ENCODE measurements around the gene SPN. TPM values are rescaled to one million over a fixed set of nuclear protein-coding genes. Genes with fewer than 3 reads are reported as not detected.
"Not testable (repeated sequence)": the region's sequence is repeated elsewhere in the genome, so short reads cannot be mapped to it uniquely, and the experiment has no call there.

The SPN gene
- total RNA-seq, 4 donors from 2014 or later: 0.67 to 3.4 (median 0.86) TPM

GRCh38 chr16:29664091-29664921 is 1.3 kb downstream of the SPN start:
- Histone ChIP-seq H3K4me1 (no peaks in the 10 kb centered on the region), H3K4me3 (replicated peaks in 1 of 3) (no peak overlapping the region), H3K27me3 (no peaks in the 10 kb centered on the region), H3K36me3 (no peaks in the 10 kb centered on the region), H3K27ac (no peak overlapping the region), H3K9me3 (no peaks in the 10 kb centered on the region)
- no peak for DNase-seq
- TF ChIP-seq, protein P1, sequence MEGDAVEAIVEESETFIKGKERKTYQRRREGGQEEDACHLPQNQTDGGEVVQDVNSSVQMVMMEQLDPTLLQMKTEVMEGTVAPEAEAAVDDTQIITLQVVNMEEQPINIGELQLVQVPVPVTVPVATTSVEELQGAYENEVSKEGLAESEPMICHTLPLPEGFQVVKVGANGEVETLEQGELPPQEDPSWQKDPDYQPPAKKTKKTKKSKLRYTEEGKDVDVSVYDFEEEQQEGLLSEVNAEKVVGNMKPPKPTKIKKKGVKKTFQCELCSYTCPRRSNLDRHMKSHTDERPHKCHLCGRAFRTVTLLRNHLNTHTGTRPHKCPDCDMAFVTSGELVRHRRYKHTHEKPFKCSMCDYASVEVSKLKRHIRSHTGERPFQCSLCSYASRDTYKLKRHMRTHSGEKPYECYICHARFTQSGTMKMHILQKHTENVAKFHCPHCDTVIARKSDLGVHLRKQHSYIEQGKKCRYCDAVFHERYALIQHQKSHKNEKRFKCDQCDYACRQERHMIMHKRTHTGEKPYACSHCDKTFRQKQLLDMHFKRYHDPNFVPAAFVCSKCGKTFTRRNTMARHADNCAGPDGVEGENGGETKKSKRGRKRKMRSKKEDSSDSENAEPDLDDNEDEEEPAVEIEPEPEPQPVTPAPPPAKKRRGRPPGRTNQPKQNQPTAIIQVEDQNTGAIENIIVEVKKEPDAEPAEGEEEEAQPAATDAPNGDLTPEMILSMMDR (IDR thresholded peaks at IDR 0.05): no peak
- no peak for TF ChIP-seq POLR2A (IDR thresholded peaks at IDR 0.05)
- WGBS, 2 donors: 82 to 88% methylated on average over 32 to 35 of the region's 35 CpGs
- intact Hi-C loops (cut with DNase I): no loop called here

DNA sequence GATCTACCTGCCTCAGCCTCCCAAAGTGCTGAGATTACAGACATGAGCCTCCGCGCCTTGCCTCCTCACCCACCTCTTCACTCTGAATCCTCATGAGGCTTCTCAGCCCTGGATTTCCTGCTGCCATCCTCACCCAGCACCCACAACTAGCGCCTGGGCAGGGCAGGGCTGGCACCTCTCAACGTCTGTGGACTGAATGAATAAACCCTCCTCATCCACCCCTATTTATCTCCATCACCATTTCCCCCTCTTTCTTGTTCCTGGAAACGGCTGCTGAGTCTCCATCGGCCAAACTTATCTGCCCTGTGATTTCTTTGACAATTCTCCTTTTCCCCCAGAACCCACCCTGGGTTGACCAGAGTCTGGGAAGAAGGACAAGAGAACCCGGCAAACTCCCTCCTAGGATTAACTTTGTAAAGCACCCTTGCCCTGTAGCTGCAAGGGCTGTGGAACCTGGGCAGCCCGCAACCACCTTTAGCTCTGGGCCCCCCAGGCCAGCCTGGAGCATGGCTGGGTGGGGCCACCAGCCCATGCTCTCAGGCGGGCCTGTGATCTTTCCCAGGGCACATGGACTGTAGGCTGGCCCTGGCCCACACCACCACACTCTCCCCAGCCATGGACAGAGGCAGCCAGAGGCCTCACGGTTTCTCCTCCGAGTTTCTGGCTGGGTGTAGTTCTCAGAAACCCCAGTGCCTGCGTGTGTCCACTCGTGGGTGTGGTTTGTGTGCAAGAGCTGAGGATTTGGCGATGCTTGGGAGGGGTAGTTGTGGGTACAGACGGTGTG is 2.4 kb downstream of the SPN start:
- intact Hi-C loops (cut with DNase I): no loop called here
- no peaks in the 10 kb centered on the region for H3K36me3 ChIP-seq
- no peak for DNase-seq
- TF ChIP-seq POLR2A (IDR thresholded peaks at IDR 0.05): no peak
- TF ChIP-seq, protein P1 (IDR thresholded peaks at IDR 0.05): no peak
- 73 to 74% methylated on average over 11 to 15 of the region's 15 CpGs for WGBS, 2 donors
- no peak overlapping the region for H3K27ac ChIP-seq
- H3K27me3 ChIP-seq: no peaks in the 10 kb centered on the region
- H3K4me3 ChIP-seq (replicated peaks in 1 of 3): no peak overlapping the region
- no peaks in the 10 kb centered on the region for H3K9me3 ChIP-seq
- H3K4me1 ChIP-seq: no peaks in the 10 kb centered on the region

DNA sequence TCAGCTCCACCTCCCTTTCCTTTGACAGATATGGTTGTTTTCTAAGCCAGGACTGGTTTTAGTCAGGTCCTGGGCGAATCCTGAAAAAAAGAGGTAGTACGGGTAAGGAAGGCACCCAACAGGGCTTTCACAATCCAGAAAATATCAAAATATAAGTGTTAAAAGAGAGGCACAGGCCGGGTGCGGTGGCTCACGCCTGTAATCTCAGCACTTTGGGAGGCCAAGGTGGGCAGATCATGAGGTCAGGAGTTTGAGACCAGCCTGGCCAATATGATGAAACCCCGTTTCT is 4.2 kb downstream of the SPN start:
- DNase-seq; intact Hi-C loops (cut with DNase I); H3K9me3 ChIP-seq; H3K27me3 ChIP-seq; H3K27ac ChIP-seq; H3K4me1 ChIP-seq; H3K36me3 ChIP-seq; H3K4me3 ChIP-seq (replicated peaks in 1 of 3): not testable (repeated sequence)
- WGBS, 2 donors: 83 to 84% methylated on average over 6 of the region's 6 CpGs

- no peaks in the 10 kb centered on the region for H3K4me1 ChIP-seq
- DNase-seq: no peak
- H3K27ac ChIP-seq: no peak overlapping the region
- 96 to 97% methylated on average over 12 of the region's 12 CpGs for WGBS, 2 donors
- intact Hi-C loops (cut with DNase I): no loop called here
- no peaks in the 10 kb centered on the region for H3K36me3 ChIP-seq
- TF ChIP-seq, protein P1 (IDR thresholded peaks at IDR 0.05): no peak
- TF ChIP-seq POLR2A (IDR thresholded peaks at IDR 0.05): no peak
- no peaks in the 10 kb centered on the region for H3K9me3 ChIP-seq
- H3K27me3 ChIP-seq: no peaks in the 10 kb centered on the region
- no peak overlapping the region for H3K4me3 ChIP-seq (replicated peaks in 1 of 3)
Observed at GRCh38 chr16:29667755-29668154, 4.7 kb downstream of the SPN start.

GRCh38 chr16:29668267-29668666 is 5.2 kb downstream of the SPN start:
- no peak overlapping the region for H3K27ac ChIP-seq
- TF ChIP-seq, protein P1 (IDR thresholded peaks at IDR 0.05): no peak
- TF ChIP-seq POLR2A (IDR thresholded peaks at IDR 0.05): no peak
- no peak for DNase-seq
- H3K9me3 ChIP-seq: no peaks in the 10 kb centered on the region
- no peaks in the 10 kb centered on the region for H3K36me3 ChIP-seq
- no peak overlapping the region for H3K4me3 ChIP-seq (replicated peaks in 1 of 3)
- 88 to 96% methylated on average over 3 of the region's 3 CpGs for WGBS, 2 donors
- intact Hi-C loops (cut with DNase I): no loop called here
- H3K27me3 ChIP-seq: no peaks in the 10 kb centered on the region
- H3K4me1 ChIP-seq: no peaks in the 10 kb centered on the region
